Endothelial cell (in vitro differentiated cells): Measurements from ENCODE around the gene ROR2. TPM values are rescaled to one million over a fixed set of nuclear protein-coding genes. Genes with fewer than 3 reads are reported as not detected.
"Not testable (repeated sequence)": the region's sequence is repeated elsewhere in the genome, so short reads cannot be mapped to it uniquely, and the experiment has no call there.

Experiments
- DNase-seq: peaks from one replicate; pipeline ENCODE4 v3.0.0; 2021; ENCODE audit warnings: low spot score
- H3K27ac Mint-ChIP-seq: one replicate; pipeline ENCODE4 v1.8.0; 2021; ENCODE audit warnings: mixed read lengths, inconsistent platforms; ENCODE audit not compliant: unreplicated experiment
- H3K27me3 Mint-ChIP-seq: one replicate; pipeline ENCODE4 v1.8.0; 2021; ENCODE audit warnings: mild to moderate bottlenecking, moderate library complexity, mixed read lengths, inconsistent platforms; ENCODE audit not compliant: unreplicated experiment
- H3K36me3 Mint-ChIP-seq: one replicate; pipeline ENCODE4 v1.8.0; 2021; ENCODE audit warnings: mild to moderate bottlenecking, low read depth, mixed read lengths, inconsistent platforms; ENCODE audit not compliant: unreplicated experiment
- H3K4me1 Mint-ChIP-seq: one replicate; pipeline ENCODE4 v1.8.0; 2021; ENCODE audit warnings: mild to moderate bottlenecking, mixed read lengths, inconsistent platforms; ENCODE audit not compliant: unreplicated experiment
- H3K4me3 Mint-ChIP-seq: one replicate; pipeline ENCODE4 v1.8.0; 2021; ENCODE audit warnings: mild to moderate bottlenecking, mixed read lengths, inconsistent platforms; ENCODE audit not compliant: unreplicated experiment
- H3K9me3 Mint-ChIP-seq: one replicate; pipeline ENCODE4 v1.8.0; 2021; ENCODE audit warnings: mixed read lengths, inconsistent platforms; ENCODE audit not compliant: unreplicated experiment
- total RNA-seq: library from RNA; stranded (reverse); fragmentation: NEBNext Ultra II Directional; extraction: Animal tissue kit (Norgen Biotek cat#: 25700); gene quantifications from one replicate; pipeline ENCODE4 v1.2.1, GENCODE V29; 2021; ENCODE audit not compliant: unreplicated experiment
- TF ChIP-seq, protein P1 (sequence below): fragments of 200-600 bp; sonication (generic); IDR thresholded peaks from one replicate; pipeline ENCODE4 v1.5.0; 2021; ENCODE audit warnings: antibody characterized with exemption; ENCODE audit not compliant: unreplicated experiment

Gene ROR2
- total RNA-seq, 1 donor from 2014 or later: 3.5 TPM

GRCh38 chr9:91991721-91992341 is 41.8 kb upstream of the ROR2 start:
- no peak overlapping the region for H3K27ac Mint-ChIP-seq
- H3K36me3 Mint-ChIP-seq: no peaks in the 10 kb centered on the region
- no peak for DNase-seq
- H3K4me1 Mint-ChIP-seq: no peaks in the 10 kb centered on the region
- no peaks in the 10 kb centered on the region for H3K27me3 Mint-ChIP-seq
- TF ChIP-seq, protein P1, sequence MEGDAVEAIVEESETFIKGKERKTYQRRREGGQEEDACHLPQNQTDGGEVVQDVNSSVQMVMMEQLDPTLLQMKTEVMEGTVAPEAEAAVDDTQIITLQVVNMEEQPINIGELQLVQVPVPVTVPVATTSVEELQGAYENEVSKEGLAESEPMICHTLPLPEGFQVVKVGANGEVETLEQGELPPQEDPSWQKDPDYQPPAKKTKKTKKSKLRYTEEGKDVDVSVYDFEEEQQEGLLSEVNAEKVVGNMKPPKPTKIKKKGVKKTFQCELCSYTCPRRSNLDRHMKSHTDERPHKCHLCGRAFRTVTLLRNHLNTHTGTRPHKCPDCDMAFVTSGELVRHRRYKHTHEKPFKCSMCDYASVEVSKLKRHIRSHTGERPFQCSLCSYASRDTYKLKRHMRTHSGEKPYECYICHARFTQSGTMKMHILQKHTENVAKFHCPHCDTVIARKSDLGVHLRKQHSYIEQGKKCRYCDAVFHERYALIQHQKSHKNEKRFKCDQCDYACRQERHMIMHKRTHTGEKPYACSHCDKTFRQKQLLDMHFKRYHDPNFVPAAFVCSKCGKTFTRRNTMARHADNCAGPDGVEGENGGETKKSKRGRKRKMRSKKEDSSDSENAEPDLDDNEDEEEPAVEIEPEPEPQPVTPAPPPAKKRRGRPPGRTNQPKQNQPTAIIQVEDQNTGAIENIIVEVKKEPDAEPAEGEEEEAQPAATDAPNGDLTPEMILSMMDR: no peak
- no peaks in the 10 kb centered on the region for H3K9me3 Mint-ChIP-seq
- H3K4me3 Mint-ChIP-seq: no peak overlapping the region

DNA sequence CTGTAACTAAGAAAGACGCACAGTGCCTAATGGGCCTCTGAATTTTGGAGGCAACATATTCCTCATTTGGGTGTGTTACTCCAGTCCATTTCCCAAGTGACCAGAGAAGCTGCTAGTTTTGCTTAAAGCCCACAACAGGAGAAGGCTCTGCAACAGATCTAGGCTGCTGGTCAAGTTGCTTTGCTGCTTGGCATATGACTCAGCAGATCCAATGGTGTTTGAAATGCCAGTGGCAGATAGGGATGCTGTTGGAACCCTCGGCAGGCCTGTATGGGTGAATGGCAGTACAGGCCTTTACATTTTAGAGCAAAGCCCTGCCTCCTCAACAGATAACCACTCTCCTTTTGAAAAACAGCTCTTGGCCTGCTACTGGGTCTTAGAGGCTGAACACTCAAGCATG is 36.2 kb upstream of the ROR2 start:
- no peak for DNase-seq
- Mint-ChIP-seq H3K9me3 (no peaks in the 10 kb centered on the region), H3K4me1 (no peaks in the 10 kb centered on the region), H3K36me3 (no peaks in the 10 kb centered on the region), H3K4me3 (no peak overlapping the region), H3K27me3 (no peaks in the 10 kb centered on the region), H3K27ac (no peak overlapping the region)
- TF ChIP-seq, protein P1: no peak

DNA sequence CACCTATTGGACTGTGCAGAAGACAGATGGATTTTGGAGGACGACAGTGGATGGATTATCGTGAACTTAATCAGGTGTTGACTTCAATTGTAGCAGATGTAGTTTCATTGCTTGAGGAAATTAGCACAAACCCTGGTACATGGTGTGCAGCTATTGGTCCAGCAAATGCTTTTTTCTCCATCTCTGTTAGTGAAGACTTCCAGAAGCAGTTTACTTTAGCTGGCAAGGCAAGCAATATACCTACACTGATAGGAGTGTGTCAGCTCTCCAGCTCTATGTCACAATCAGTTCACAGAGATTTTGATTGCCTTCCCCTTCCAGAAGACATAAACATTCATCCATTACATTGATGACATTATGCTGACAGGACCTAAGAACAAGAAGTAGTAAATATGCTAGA is 35.7 kb upstream of the ROR2 start:
- H3K4me3 Mint-ChIP-seq: no peak overlapping the region
- TF ChIP-seq, protein P1: no peak
- H3K4me1 Mint-ChIP-seq: no peaks in the 10 kb centered on the region
- no peak for DNase-seq
- no peaks in the 10 kb centered on the region for H3K9me3 Mint-ChIP-seq
- H3K27ac Mint-ChIP-seq: no peak overlapping the region
- H3K27me3 Mint-ChIP-seq: no peaks in the 10 kb centered on the region
- H3K36me3 Mint-ChIP-seq: no peaks in the 10 kb centered on the region

DNA sequence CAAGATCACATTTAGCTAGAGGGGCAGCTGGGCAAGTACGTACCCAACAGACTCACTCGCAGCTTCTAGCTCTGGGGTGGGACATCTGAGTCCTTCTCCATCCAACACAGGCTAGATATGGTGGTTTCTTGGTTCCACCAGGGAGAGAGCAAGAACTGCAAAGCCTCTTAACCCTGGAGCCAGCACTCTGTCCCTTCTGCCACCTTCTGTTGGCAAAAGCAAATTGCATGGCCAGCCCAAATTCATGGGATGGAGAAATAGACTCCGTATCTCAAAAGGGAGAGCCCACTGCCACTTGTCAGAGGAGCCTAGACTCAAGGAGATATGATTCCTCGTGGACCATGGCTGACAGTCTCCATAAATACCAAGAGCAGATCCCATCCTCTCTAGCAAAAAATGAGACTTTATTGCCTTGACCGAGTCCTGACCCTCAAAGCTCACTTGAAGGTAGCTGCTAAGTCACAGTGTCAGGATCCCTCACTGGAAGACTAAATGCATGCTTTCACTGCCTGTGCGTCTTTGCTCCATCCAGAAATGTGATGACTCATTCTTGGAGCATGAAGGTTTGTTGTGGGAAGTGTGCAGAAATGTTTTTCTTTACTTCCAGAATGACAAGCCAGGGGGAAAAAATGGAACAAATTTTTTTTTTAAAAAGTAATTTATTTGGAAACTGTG is 28.8 kb upstream of the ROR2 start:
- peak; percentile 51 for DNase-seq
- TF ChIP-seq, protein P1: no peak
- Mint-ChIP-seq H3K9me3 (no peaks in the 10 kb centered on the region), H3K4me1 (no peaks in the 10 kb centered on the region), H3K27ac (no peak overlapping the region), H3K36me3 (no peaks in the 10 kb centered on the region), H3K4me3 (no peak overlapping the region), H3K27me3 (no peaks in the 10 kb centered on the region)

DNA sequence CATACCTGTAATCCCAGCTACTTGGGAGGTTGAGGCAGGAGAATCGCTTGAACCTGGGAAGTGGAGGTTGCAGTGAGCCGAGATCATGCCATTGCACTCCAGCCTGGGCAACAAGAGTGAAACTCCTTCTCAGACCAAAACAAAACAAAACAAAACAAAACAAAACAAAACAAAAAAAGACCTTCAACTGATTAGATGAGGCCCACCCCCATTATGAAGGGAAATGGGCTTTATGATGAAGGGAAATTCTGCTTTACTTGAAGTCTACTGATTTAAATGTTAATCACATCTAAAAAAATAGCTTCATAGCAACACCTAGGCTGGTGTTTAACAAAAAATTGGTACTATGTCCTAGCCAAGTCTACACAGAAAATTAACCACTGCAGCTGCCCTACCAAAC is 25.2 kb upstream of the ROR2 start:
- not testable (repeated sequence) for H3K27me3 Mint-ChIP-seq, H3K4me3 Mint-ChIP-seq, H3K36me3 Mint-ChIP-seq, H3K27ac Mint-ChIP-seq, H3K4me1 Mint-ChIP-seq, DNase-seq, H3K9me3 Mint-ChIP-seq
